T-cell (primary cell): ENCODE measurements around the gene C1R. TPM values are rescaled to one million over a fixed set of nuclear protein-coding genes. Genes with fewer than 3 reads are reported as not detected.

Source experiments
- ATAC-seq, 4 experiments: fragments of 200-7000 bp in 3 of 4; fragments of 150-1000 bp in 1 of 4; cut with Tn5 transposase; replicated peaks in 1 of 4; 1 replicate in 3 of 4; 2 replicates in 1 of 4; pipeline ENCODE4 v1.10.0; 2021; ENCODE audit warnings: moderate library complexity in 3 of 4, mild to moderate bottlenecking in 2 of 4, moderate number of reproducible peaks in 1 of 4
- CTCF ChIA-PET, 2 donors: fragments of 300-600 bp; sonication (Branson Sonifier 250); formaldehyde crosslinking; loops; one replicate each; lab custom pipeline; 2022; ENCODE audit warnings: antibody characterized with exemption in 2 of 2; lab: Charles Lee
- POLR2A ChIA-PET, 2 donors: fragments of 300-600 bp; sonication (Branson Sonifier 250); formaldehyde crosslinking; loops; one replicate each; lab custom pipeline; 2022; ENCODE audit warnings: antibody characterized with exemption in 2 of 2; lab: Charles Lee
- DNase-seq, 35 experiments: peaks; one replicate each; pipeline versions ENCODE4 v3.0.0 to v3.0.0-alpha.2; 2013 to 2023
- H3K27ac ChIP-seq: one replicate; pipeline ENCODE4 v1.5.1; 2013; ENCODE audit warnings: low read length
- H3K27me3 ChIP-seq, 2 experiments: replicated peaks in 1 of 2; 1 replicate in 1 of 2; 2 replicates in 1 of 2; pipeline versions ENCODE4 v1.6.1 to v1.7.0; 2013; ENCODE audit warnings: low read length in 1 of 2, mixed read lengths in 1 of 2; ENCODE audit not compliant: control insufficient read depth in 2 of 2, insufficient read depth in 2 of 2; ENCODE audit errors: extremely low read depth in 1 of 2
- H3K36me3 ChIP-seq, 2 donors: 1 replicate in 1 of 2; 2 replicates in 1 of 2; pipeline versions ENCODE4 v1.6.1 to v1.7.0; 2013; ENCODE audit warnings: low read length in 1 of 2; ENCODE audit not compliant: control insufficient read depth in 2 of 2, insufficient read depth in 1 of 2; ENCODE audit errors: extremely low read depth in 1 of 2
- H3K4me1 ChIP-seq, 2 experiments: 1 replicate in 1 of 2; 2 replicates in 1 of 2; pipeline versions ENCODE4 v1.6.1 to v1.7.0; 2013; ENCODE audit warnings: low read length in 2 of 2, mixed read lengths in 1 of 2; ENCODE audit not compliant: insufficient read depth in 2 of 2, control insufficient read depth in 1 of 2; ENCODE audit errors: extremely low read depth in 1 of 2
- H3K4me3 ChIP-seq, 2 donors: 1 replicate in 1 of 2; 2 replicates in 1 of 2; pipeline versions ENCODE4 v1.5.1 to v1.7.0; 2013; ENCODE audit warnings: mild to moderate bottlenecking in 2 of 2, low read length in 1 of 2, moderate library complexity in 1 of 2; ENCODE audit not compliant: control insufficient read depth in 1 of 2; ENCODE audit errors: extremely low read depth in 1 of 2
- H3K9me3 ChIP-seq: 2 replicates; pipeline ENCODE4 v1.7.0; 2013
- H3K27ac Mint-ChIP-seq, 2 donors: one replicate each; pipeline ENCODE4 v1.8.0; 2020 to 2021; ENCODE audit warnings: mild to moderate bottlenecking in 2 of 2, mixed read lengths in 2 of 2
- H3K27me3 Mint-ChIP-seq, 2 donors: one replicate each; pipeline ENCODE4 v1.8.0; 2021 to 2022; ENCODE audit warnings: mixed read lengths in 2 of 2
- H3K36me3 Mint-ChIP-seq: one replicate; pipeline ENCODE4 v1.8.0; 2021; ENCODE audit warnings: mixed read lengths
- H3K4me1 Mint-ChIP-seq, 3 donors: one replicate each; pipeline ENCODE4 v1.8.0; 2020 to 2022; ENCODE audit warnings: mixed read lengths in 3 of 3, mild to moderate bottlenecking in 1 of 3
- H3K4me3 Mint-ChIP-seq, 3 donors: one replicate each; pipeline ENCODE4 v1.8.0; 2020 to 2022; ENCODE audit warnings: mild to moderate bottlenecking in 3 of 3, mixed read lengths in 3 of 3, moderate library complexity in 3 of 3
- H3K9me3 Mint-ChIP-seq, 3 donors: one replicate each; pipeline ENCODE4 v1.8.0; 2020 to 2022; ENCODE audit warnings: mixed read lengths in 3 of 3
- WGBS: methylation state at CpG from one replicate; pipeline ENCODE4 v1.1.5; 2013; ENCODE audit warnings: missing lambda C conversion rate; ENCODE audit not compliant: insufficient coverage; 5-methylcytosine and 5-hydroxymethylcytosine counted together
- total RNA-seq, 35 experiments: library from RNA in 6 of 35; stranded (reverse) in 6 of 35; fragments of 120-200 nt in 1 of 35; gene quantifications; one replicate each; pipeline versions ENCODE4 v1.2.1 to v1.2.4 and lab custom pipeline; 2013 to 2026

Gene C1R
- total RNA-seq, 5 donors from 2014 or later (not counting 1 experiment from before 2014, with no cell fraction given), result 2.2 to 5.9 (median 3.6) TPM

GRCh38 chr12:7114851-7115250 is 22.6 kb upstream of the C1R start:
- DNase-seq (no peak), ATAC-seq (no peak)
- Histone ChIP-seq H3K4me3 (no peak overlapping the region), H3K27ac (no peak overlapping the region), H3K9me3 (no peaks in the 10 kb centered on the region), H3K36me3 (peaks cover 0 to 25% of the 10 kb centered on the region in 2 donors), H3K4me1 (peaks cover 2 to 10% of the 10 kb centered on the region in 2 experiments), H3K27me3 (no peaks in the 10 kb centered on the region)
- Mint-ChIP-seq H3K4me1 (peaks cover 6 to 9% (median 6%) of the 10 kb centered on the region in 3 donors), H3K4me3 (no peak overlapping the region), H3K9me3 (no peaks in the 10 kb centered on the region), H3K36me3 (peaks cover 33% of the 10 kb centered on the region), H3K27me3 (no peaks in the 10 kb centered on the region), H3K27ac (no peak overlapping the region)
- CTCF ChIA-PET, result no interaction called here
- POLR2A ChIA-PET, result no interaction called here
- WGBS, result 92% methylated on average over 6 of the region's 6 CpGs

GRCh38 chr12:7114008-7114407 is 21.8 kb upstream of the C1R start:
- ATAC-seq (no peak), DNase-seq (no peak)
- Mint-ChIP-seq H3K36me3 (peaks cover 33% of the 10 kb centered on the region), H3K4me3 (no peak overlapping the region), H3K9me3 (no peaks in the 10 kb centered on the region), H3K27me3 (no peaks in the 10 kb centered on the region), H3K4me1 (peaks cover 11 to 15% (median 14%) of the 10 kb centered on the region in 3 donors), H3K27ac (no peak overlapping the region)
- Histone ChIP-seq H3K27me3 (no peaks in the 10 kb centered on the region), H3K4me1 (peaks cover 6 to 18% of the 10 kb centered on the region in 2 experiments), H3K4me3 (no peak overlapping the region), H3K27ac (no peak overlapping the region), H3K36me3 (peaks cover 0 to 25% of the 10 kb centered on the region in 2 donors), H3K9me3 (no peaks in the 10 kb centered on the region)
- WGBS, result 100% methylated on average over 9 of the region's 11 CpGs
- ChIA-PET POLR2A (no interaction called here), CTCF (interaction anchor here (0.5 to 4.1 kb wide), 6 partner anchors 18 to 244 kb away, joined by 3 to 23 read pairs (median 6); partner anchors contain the start of gene SPSB2 (in 2 of the 2))

GRCh38 chr12:7113389-7113871 is 21.2 kb upstream of the C1R start:
- Histone ChIP-seq H3K9me3 (no peaks in the 10 kb centered on the region), H3K4me1 (peaks cover 6 to 18% of the 10 kb centered on the region in 2 experiments), H3K36me3 (peaks cover 0 to 25% of the 10 kb centered on the region in 2 donors), H3K27me3 (no peaks in the 10 kb centered on the region), H3K27ac (no peak overlapping the region), H3K4me3 (no peak overlapping the region)
- no peaks in the 10 kb centered on the region for H3K27me3 Mint-ChIP-seq
- H3K4me3 Mint-ChIP-seq, result no peak overlapping the region
- H3K36me3 Mint-ChIP-seq, result peaks cover 31% of the 10 kb centered on the region
- no peaks in the 10 kb centered on the region for H3K9me3 Mint-ChIP-seq
- ChIA-PET CTCF (interaction anchor here (0.5 to 4.1 kb wide), 11 partner anchors 18 to 816 kb away, joined by 3 to 23 read pairs (median 3); partner anchors contain the start of gene SPSB2 (in 2 of the 2)), POLR2A (interaction anchor here in 1 of 2 donors (0.8 kb wide), 1 partner anchor 390 kb away, joined by 3 read pairs; no protein-coding TSS in a partner anchor)
- peak in 21 of 35 experiments; percentile 11 to 79 (median 30) for DNase-seq
- 58% methylated on average over 3 of the region's 5 CpGs for WGBS
- H3K4me1 Mint-ChIP-seq, result peaks cover 14 to 16% (median 15%) of the 10 kb centered on the region in 3 donors
- peak overlapping the region in 1 of 2 donors; percentile 28 for H3K27ac Mint-ChIP-seq
- peak; percentile 8 to 33 (median 24) for ATAC-seq

- Histone ChIP-seq H3K27ac (no peak overlapping the region), H3K9me3 (no peaks in the 10 kb centered on the region), H3K36me3 (peaks cover 0 to 22% of the 10 kb centered on the region in 2 donors), H3K27me3 (no peaks in the 10 kb centered on the region), H3K4me3 (no peak overlapping the region), H3K4me1 (peaks cover 8 to 30% of the 10 kb centered on the region in 2 experiments)
- H3K27ac Mint-ChIP-seq, result no peak overlapping the region
- ATAC-seq (no peak), DNase-seq (no peak)
- peaks cover 19% of the 10 kb centered on the region for H3K36me3 Mint-ChIP-seq
- 100% methylated on average over 1 of the region's 4 CpGs for WGBS
- H3K4me1 Mint-ChIP-seq, result peaks cover 23 to 27% (median 25%) of the 10 kb centered on the region in 3 donors
- H3K4me3 Mint-ChIP-seq, result no peak overlapping the region
- ChIA-PET CTCF (interaction anchor here (1.0 to 4.1 kb wide), 6 partner anchors 19 to 243 kb away, joined by 3 to 23 read pairs (median 6); partner anchors contain the start of gene SPSB2 (in 2 of the 2)), POLR2A (no interaction called here)
- no peaks in the 10 kb centered on the region for H3K9me3 Mint-ChIP-seq
- H3K27me3 Mint-ChIP-seq, result no peaks in the 10 kb centered on the region
Observed at GRCh38 chr12:7112041-7112440, 19.8 kb upstream of the C1R start.

- Mint-ChIP-seq H3K9me3 (peaks cover 8 to 13% (median 9%) of the 10 kb centered on the region in 3 donors), H3K27me3 (no peaks in the 10 kb centered on the region), H3K4me1 (peaks cover 36 to 41% (median 39%) of the 10 kb centered on the region in 3 donors), H3K27ac (no peak overlapping the region), H3K4me3 (peak overlapping the region in 1 of 3 donors; percentile 89), H3K36me3 (peaks cover 24% of the 10 kb centered on the region)
- ChIA-PET CTCF (interaction anchor here (0.6 to 4.1 kb wide), 5 partner anchors 184 to 241 kb away, joined by 3 to 23 read pairs (median 3); partner anchors contain the start of gene SPSB2 (in 1 of the 2)), POLR2A (no interaction called here)
- DNase-seq, result no peak
- Histone ChIP-seq H3K4me1 (peaks cover 8 to 33% of the 10 kb centered on the region in 2 experiments), H3K36me3 (peaks cover 0 to 14% of the 10 kb centered on the region in 2 donors), H3K27me3 (no peaks in the 10 kb centered on the region), H3K4me3 (no peak overlapping the region), H3K9me3 (no peaks in the 10 kb centered on the region), H3K27ac (no peak overlapping the region)
- 96% methylated on average over 5 of the region's 5 CpGs for WGBS
- ATAC-seq, result no peak
Observed at GRCh38 chr12:7110661-7111060, 18.4 kb upstream of the C1R start.

- CTCF ChIA-PET, result interaction anchor here (0.6 to 2.4 kb wide), 9 partner anchors 10 to 258 kb away, joined by 3 to 11 read pairs (median 4); partner anchors contain the start of genes C12orf57 (in 1 of the 2), CDCA3 (in 1 of the 2), RNU7-1 (in 1 of the 2) and SPSB2 (in 1 of the 2)
- H3K27ac Mint-ChIP-seq, result peak overlapping the region; percentile 75 to 77
- Histone ChIP-seq H3K4me3 (peak overlapping the region in 1 of 2 donors; percentile 77), H3K27me3 (no peaks in the 10 kb centered on the region), H3K36me3 (peaks cover 3 to 4% of the 10 kb centered on the region in 2 donors), H3K9me3 (no peaks in the 10 kb centered on the region), H3K27ac (peak overlapping the region; percentile 19), H3K4me1 (peaks cover 8 to 33% of the 10 kb centered on the region in 2 experiments)
- H3K4me1 Mint-ChIP-seq, result peaks cover 44 to 49% (median 45%) of the 10 kb centered on the region in 3 donors
- 63% methylated on average over 2 of the region's 5 CpGs for WGBS
- peak overlapping the region; percentile 77 to 93 (median 89) for H3K4me3 Mint-ChIP-seq
- peaks cover 10 to 15% (median 11%) of the 10 kb centered on the region in 3 donors for H3K9me3 Mint-ChIP-seq
- H3K27me3 Mint-ChIP-seq, result no peaks in the 10 kb centered on the region
- H3K36me3 Mint-ChIP-seq, result peaks cover 24% of the 10 kb centered on the region
- POLR2A ChIA-PET, result no interaction called here
- no peak for DNase-seq
- ATAC-seq, result no peak
Observed at GRCh38 chr12:7109572-7109920, 17.3 kb upstream of the C1R start.
